RWPE1 (cell line): ENCODE results near the gene CMTM5.
"Not testable (repeated sequence)": the region's sequence is repeated elsewhere in the genome, so short reads cannot be mapped to it uniquely, and the experiment has no call there.

Experiments
- CTCF ChIA-PET: fragments of 350-600 bp; sonication (Branson Sonifier 250); formaldehyde crosslinking; extraction: SDS; loops from one replicate; lab custom pipeline; 2021; lab: Yijun Ruan, JAX
- POLR2A ChIA-PET: fragments of 400-600 bp; formaldehyde crosslinking; extraction: SDS; loops from one replicate; lab custom pipeline; 2020; ENCODE audit warnings: antibody characterized with exemption; ENCODE audit not compliant: low non-redundant PET; lab: Yijun Ruan, JAX
- DNase-seq: peaks from one replicate; pipeline ENCODE4 v3.0.0; 2012; ENCODE audit warnings: low spot score
- H3K27ac ChIP-seq: fragments of 450-650 bp; 2 replicates; pipeline ENCODE4 v1.5.1; 2017
- TF ChIP-seq, protein P1 (sequence below): fragments of 450-650 bp; conservative IDR thresholded peaks from 2 replicates; pipeline ENCODE4 v1.5.1; 2017; ENCODE audit warnings: low read depth, mild to moderate bottlenecking

Gene CMTM5

GRCh38 chr14:23414906-23415820 lies 38.3 kb downstream of the CMTM5 start:
- DNase-seq = no peak
- ChIA-PET CTCF (interaction anchor here (0.6 to 0.7 kb wide), 2 partner anchors 36 to 523 kb away, joined by 4 to 5 read pairs; no protein-coding TSS in a partner anchor), POLR2A (no interaction called here)
- H3K27ac ChIP-seq = no peak overlapping the region
- TF ChIP-seq, protein P1, sequence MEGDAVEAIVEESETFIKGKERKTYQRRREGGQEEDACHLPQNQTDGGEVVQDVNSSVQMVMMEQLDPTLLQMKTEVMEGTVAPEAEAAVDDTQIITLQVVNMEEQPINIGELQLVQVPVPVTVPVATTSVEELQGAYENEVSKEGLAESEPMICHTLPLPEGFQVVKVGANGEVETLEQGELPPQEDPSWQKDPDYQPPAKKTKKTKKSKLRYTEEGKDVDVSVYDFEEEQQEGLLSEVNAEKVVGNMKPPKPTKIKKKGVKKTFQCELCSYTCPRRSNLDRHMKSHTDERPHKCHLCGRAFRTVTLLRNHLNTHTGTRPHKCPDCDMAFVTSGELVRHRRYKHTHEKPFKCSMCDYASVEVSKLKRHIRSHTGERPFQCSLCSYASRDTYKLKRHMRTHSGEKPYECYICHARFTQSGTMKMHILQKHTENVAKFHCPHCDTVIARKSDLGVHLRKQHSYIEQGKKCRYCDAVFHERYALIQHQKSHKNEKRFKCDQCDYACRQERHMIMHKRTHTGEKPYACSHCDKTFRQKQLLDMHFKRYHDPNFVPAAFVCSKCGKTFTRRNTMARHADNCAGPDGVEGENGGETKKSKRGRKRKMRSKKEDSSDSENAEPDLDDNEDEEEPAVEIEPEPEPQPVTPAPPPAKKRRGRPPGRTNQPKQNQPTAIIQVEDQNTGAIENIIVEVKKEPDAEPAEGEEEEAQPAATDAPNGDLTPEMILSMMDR = no peak

- TF ChIP-seq, protein P1 = no peak
- H3K27ac ChIP-seq = no peak overlapping the region
- DNase-seq = no peak
- ChIA-PET POLR2A (no interaction called here), CTCF (interaction anchor here (0.6 kb wide), 3 partner anchors 9 to 524 kb away, joined by 3 to 4 read pairs (median 3); no protein-coding TSS in a partner anchor)
Observed at GRCh38 chr14:23415821-23416778, 39.3 kb downstream of the CMTM5 start.

DNA sequence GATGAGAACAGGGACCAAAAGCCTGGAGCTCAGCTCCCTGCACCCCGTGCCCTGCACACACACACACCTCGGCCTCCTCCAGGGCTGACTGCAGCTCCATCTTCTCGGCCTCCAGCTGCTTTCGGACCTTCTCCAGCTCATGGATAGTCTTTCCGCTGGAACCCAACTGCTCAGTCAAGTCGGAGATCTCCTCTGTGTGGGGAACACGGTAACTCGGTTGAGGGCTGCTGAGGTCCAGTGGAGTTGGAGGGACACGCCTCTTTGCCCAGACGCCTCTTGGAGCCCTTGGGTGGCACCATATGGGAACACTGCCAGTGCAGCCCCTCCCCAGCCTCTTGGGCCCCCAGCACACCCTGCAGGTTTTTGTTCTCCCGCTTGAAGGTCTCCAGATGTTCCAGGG lies 40.0 kb downstream of the CMTM5 start:
- ChIA-PET POLR2A (no interaction called here), CTCF (interaction anchor here (0.6 kb wide), 1 partner anchor 10 kb away, joined by 3 read pairs; no protein-coding TSS in a partner anchor)
- TF ChIP-seq, protein P1 = no peak
- DNase-seq = no peak
- H3K27ac ChIP-seq = no peak overlapping the region

DNA sequence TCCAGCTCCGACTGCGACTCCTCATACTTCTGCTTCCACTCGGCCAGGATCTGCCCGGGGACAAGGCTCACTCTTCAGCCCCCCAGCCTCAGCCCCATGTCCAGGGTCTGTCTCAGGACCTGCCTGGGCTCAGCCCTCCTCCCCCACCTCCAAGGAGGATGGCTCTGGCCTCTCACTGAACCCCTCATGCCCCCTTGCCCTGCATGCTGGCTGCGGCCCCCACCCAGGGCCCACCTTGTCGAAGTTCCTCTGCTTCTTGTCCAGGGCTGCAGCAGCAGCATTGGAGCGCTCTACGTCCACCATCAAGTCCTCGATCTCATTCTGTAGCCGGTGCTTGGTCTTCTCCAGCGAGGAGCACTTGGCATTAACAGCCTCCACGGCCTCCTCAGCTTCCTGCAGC lies 40.4 kb downstream of the CMTM5 start:
- CTCF ChIA-PET = interaction anchor here (0.6 kb wide), 1 partner anchor 49 kb away, joined by 4 read pairs; no protein-coding TSS in a partner anchor
- DNase-seq, H3K27ac ChIP-seq, POLR2A ChIA-PET: not testable (repeated sequence)

DNA sequence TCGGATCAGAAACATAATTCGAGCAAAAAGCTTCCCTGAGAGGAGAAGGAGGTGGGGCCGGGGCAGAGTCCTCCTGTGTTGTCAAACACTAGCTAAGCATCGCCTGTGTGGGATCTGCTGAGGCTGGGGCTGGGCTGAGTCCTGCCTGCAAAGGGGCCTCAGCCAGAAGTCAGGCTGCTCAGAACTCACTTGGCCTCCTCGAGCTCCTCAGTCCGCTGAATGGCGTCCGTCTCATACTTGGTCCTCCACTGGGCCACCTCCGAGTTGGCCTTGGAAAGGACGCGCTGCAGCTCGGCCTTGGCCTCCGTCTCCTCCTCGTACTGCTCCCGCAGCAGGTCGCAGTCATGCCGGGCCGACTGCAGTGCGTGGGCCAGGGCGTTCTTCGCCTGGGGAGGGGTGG lies 41.2 kb downstream of the CMTM5 start:
- POLR2A ChIA-PET = no interaction called here
- TF ChIP-seq, protein P1 = no peak
- no peak overlapping the region for H3K27ac ChIP-seq
- CTCF ChIA-PET = interaction anchor here (0.6 kb wide), 2 partner anchors 36 to 49 kb away, joined by 4 read pairs; no protein-coding TSS in a partner anchor
- no peak for DNase-seq

DNA sequence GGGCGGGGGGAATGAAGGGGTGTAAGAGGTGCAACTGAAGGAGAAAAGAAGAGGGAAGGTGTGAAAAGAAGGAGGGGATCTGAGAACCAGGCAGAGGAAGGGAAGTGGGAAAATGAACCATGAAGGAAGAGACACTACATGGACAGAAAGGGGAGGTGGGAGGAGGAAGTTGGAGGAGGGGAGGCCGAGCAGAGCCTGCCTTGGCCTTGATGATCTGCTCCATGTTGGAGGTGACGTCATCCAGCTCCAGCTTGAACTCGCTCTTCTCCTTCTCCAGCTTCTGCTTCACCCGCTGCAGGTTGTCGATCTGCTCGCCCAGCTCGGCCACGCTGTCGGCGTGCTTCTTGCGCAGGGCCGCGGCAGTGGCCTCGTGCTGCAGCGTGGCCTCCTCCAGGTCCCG lies 42.8 kb downstream of the CMTM5 start:
- DNase-seq, CTCF ChIA-PET, H3K27ac ChIP-seq, POLR2A ChIA-PET: not testable (repeated sequence)

- POLR2A ChIA-PET = no interaction called here
- DNase-seq = no peak
- TF ChIP-seq, protein P1 = no peak
- H3K27ac ChIP-seq = no peak overlapping the region
- CTCF ChIA-PET = interaction anchor here (0.7 kb wide), 1 partner anchor 120 kb away, joined by 3 read pairs; no protein-coding TSS in a partner anchor
Observed at GRCh38 chr14:23421594-23421993, 44.7 kb downstream of the CMTM5 start.
